Liver (tissue), 9 donors: ENCODE measurements around the gene PCDHGA12. TPM values are rescaled to one million over a fixed set of nuclear protein-coding genes. Genes with fewer than 3 reads are reported as not detected.

Source experiments
- DNase-seq: peaks from one replicate; pipeline ENCODE4 v3.0.0-alpha.2; 2017; ENCODE audit warnings: low spot score
- H3K27ac ChIP-seq, 2 donors: one replicate each; pipeline ENCODE4 v1.7.0; 2013; ENCODE audit warnings: inconsistent platforms in 2 of 2, low read length in 2 of 2, control low read depth in 1 of 2, low read depth in 1 of 2, mild to moderate bottlenecking in 1 of 2
- H3K27me3 ChIP-seq, 4 donors: one replicate each; pipeline versions ENCODE4 v1.6.1 to v1.7.0; 2013; ENCODE audit warnings: low read length in 3 of 4, inconsistent platforms in 1 of 4, mild to moderate bottlenecking in 1 of 4, moderate library complexity in 1 of 4; ENCODE audit not compliant: control insufficient read depth in 4 of 4, insufficient read depth in 4 of 4
- H3K36me3 ChIP-seq, 4 donors: one replicate each; pipeline versions ENCODE4 v1.6.1 to v1.7.0; 2013; ENCODE audit warnings: low read length in 3 of 4, mild to moderate bottlenecking in 3 of 4, low read depth in 1 of 4, moderate library complexity in 1 of 4; ENCODE audit not compliant: control insufficient read depth in 4 of 4, insufficient read depth in 3 of 4
- H3K4me1 ChIP-seq, 4 donors: one replicate each; pipeline versions ENCODE4 v1.6.1 to v1.7.0; 2013; ENCODE audit warnings: low read length in 3 of 4, mild to moderate bottlenecking in 3 of 4, moderate library complexity in 1 of 4; ENCODE audit not compliant: control insufficient read depth in 4 of 4, insufficient read depth in 4 of 4
- H3K4me3 ChIP-seq, 3 donors: one replicate each; pipeline versions ENCODE4 v1.6.1 to v1.7.0; 2013; ENCODE audit warnings: low read length in 3 of 3, control low read depth in 1 of 3, low read depth in 1 of 3, mild to moderate bottlenecking in 1 of 3
- H3K9ac ChIP-seq, 2 donors: one replicate each; pipeline ENCODE4 v1.7.0; 2013; ENCODE audit warnings: low read length in 2 of 2, mild to moderate bottlenecking in 2 of 2, moderate library complexity in 2 of 2, control low read depth in 1 of 2, low read depth in 1 of 2
- H3K9me3 ChIP-seq, 4 donors: one replicate each; pipeline versions ENCODE4 v1.6.1 to v1.7.0; 2013; ENCODE audit warnings: low read length in 3 of 4; ENCODE audit not compliant: control insufficient read depth in 4 of 4
- EGR1 ChIP-seq, 2 donors: IDR thresholded peaks; 2 replicates each; pipeline ENCODE4 v1.6.1; 2016 to 2018; ENCODE audit warnings: antibody characterized with exemption in 2 of 2, low read depth in 2 of 2
- FOXA1 ChIP-seq: IDR thresholded peaks from 2 replicates; pipeline ENCODE4 v1.6.1; 2016; ENCODE audit warnings: antibody characterized with exemption
- FOXA2 ChIP-seq: IDR thresholded peaks from 2 replicates; pipeline ENCODE4 v1.6.1; 2016; ENCODE audit warnings: antibody characterized with exemption
- GABPA ChIP-seq, 2 donors: IDR thresholded peaks in 1 of 2; conservative IDR thresholded peaks in 1 of 2; 2 replicates each; pipeline ENCODE4 v1.6.1; 2016; ENCODE audit warnings: antibody characterized with exemption in 2 of 2, mild to moderate bottlenecking in 1 of 2, moderate library complexity in 1 of 2
- HNF4A ChIP-seq, 2 donors: conservative IDR thresholded peaks; 2 replicates each; pipeline ENCODE4 v1.6.1; 2016; ENCODE audit warnings: antibody characterized with exemption in 2 of 2, mild to moderate bottlenecking in 2 of 2
- HNF4G ChIP-seq: IDR thresholded peaks from 2 replicates; pipeline ENCODE4 v1.6.1; 2016; ENCODE audit warnings: antibody characterized with exemption
- JUND ChIP-seq, 2 donors: IDR thresholded peaks; 2 replicates each; pipeline ENCODE4 v1.6.1; 2016; ENCODE audit warnings: antibody characterized with exemption in 2 of 2
- NR2F2 ChIP-seq: IDR thresholded peaks from 2 replicates; pipeline ENCODE4 v1.6.1; 2016; ENCODE audit warnings: antibody characterized with exemption
- RAD21 ChIP-seq, 2 donors: IDR thresholded peaks; 2 replicates each; pipeline ENCODE4 v1.6.1; 2016; ENCODE audit warnings: antibody characterized with exemption in 2 of 2, mild to moderate bottlenecking in 2 of 2
- RXRA ChIP-seq, 2 donors: IDR thresholded peaks; 2 replicates each; pipeline ENCODE4 v1.6.1; 2017 to 2018; ENCODE audit warnings: antibody characterized with exemption in 2 of 2, mild to moderate bottlenecking in 1 of 2
- SP1 ChIP-seq: IDR thresholded peaks from 2 replicates; pipeline ENCODE4 v1.6.1; 2018; ENCODE audit warnings: antibody characterized with exemption, mild to moderate bottlenecking
- TAF1 ChIP-seq: conservative IDR thresholded peaks from 2 replicates; pipeline ENCODE4 v1.6.1; 2016; ENCODE audit warnings: antibody characterized with exemption, mild to moderate bottlenecking
- YY1 ChIP-seq: IDR thresholded peaks from 2 replicates; pipeline ENCODE4 v1.6.1; 2016; ENCODE audit warnings: antibody characterized with exemption, mild to moderate bottlenecking
- WGBS: extraction: QIAGEN DNeasy Blood & Tissue Kit; methylation state at CpG from one replicate; pipeline ENCODE4 v1.1.7; 2013; 5-methylcytosine and 5-hydroxymethylcytosine counted together
- polyA plus RNA-seq, 2 donors: library from polyadenylated mRNA; stranded (reverse) in 1 of 2; unstranded in 1 of 2; fragments of 200-250 nt in 1 of 2; fragments of >200 nt in 1 of 2; fragmentation: Nextera tagmentation in 1 of 2; extraction: Ambion mirVana in 1 of 2; gene quantifications; one replicate each; pipeline versions ENCODE4 v1.2.1 to v1.2.3, GENCODE V29; 2013 to 2015
- total RNA-seq, 2 donors: library from RNA; depleted of rRNA; stranded (reverse); fragments of >200 nt; gene quantifications; one replicate each; pipeline ENCODE4 v1.2.3, GENCODE V29; 2014
- TF ChIP-seq, protein P1 (sequence below): IDR thresholded peaks from 2 replicates; pipeline ENCODE4 v1.6.1; 2016; ENCODE audit warnings: antibody characterized with exemption
- TF ChIP-seq, protein P2 (sequence below): IDR thresholded peaks from 2 replicates; pipeline ENCODE4 v1.6.1; 2016; ENCODE audit warnings: antibody characterized with exemption
- TF ChIP-seq, protein P3 (sequence below): fragments of 150-350 bp; IDR thresholded peaks from 2 replicates; pipeline ENCODE4 v1.5.1; 2017; ENCODE audit warnings: improper control_type of control experiment, low read depth, low read length; ENCODE audit not compliant: missing input control
- TF ChIP-seq, protein P4 (sequence below): IDR thresholded peaks from 2 replicates; pipeline ENCODE4 v1.6.1; 2016; ENCODE audit warnings: antibody characterized with exemption
- TF ChIP-seq, protein P5 (sequence below): IDR thresholded peaks from 2 replicates; pipeline ENCODE4 v1.6.1; 2016; ENCODE audit warnings: antibody characterized with exemption, mild to moderate bottlenecking
- donor health status: healthy.
- donor health status: healthy.
- donor health status: healthy.
- donor health status: healthy.
- donor health status: healthy.

Gene PCDHGA12
- total and polyA plus RNA-seq, 4 donors: 0.37 to 1.9 (median 0.56) TPM

DNA sequence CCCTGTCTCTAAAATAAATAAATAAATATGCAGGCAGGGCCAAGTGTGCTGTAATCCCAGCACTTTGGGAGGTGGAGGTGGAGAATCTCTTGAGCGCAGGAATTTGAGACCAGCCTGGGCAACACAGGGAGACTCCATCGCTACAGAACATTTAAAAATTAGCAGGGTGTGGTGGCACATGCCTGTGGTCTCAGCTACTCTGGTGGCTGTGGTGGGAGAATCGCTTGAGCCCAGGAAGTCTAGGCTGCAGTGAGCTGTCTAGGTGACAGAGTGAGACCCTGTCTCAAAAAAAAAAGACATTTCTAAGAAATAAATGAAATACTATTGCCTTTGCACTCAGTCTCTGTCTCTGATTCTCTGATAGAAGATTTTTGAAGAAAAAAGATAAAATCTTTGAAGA is 18.7 kb upstream of the PCDHGA12 start:
- DNase-seq: no peak

More for the DNA sequence above, 18.7 kb upstream of the PCDHGA12 start:
- no peak for TF ChIP-seq YY1
- TF ChIP-seq, protein P1, sequence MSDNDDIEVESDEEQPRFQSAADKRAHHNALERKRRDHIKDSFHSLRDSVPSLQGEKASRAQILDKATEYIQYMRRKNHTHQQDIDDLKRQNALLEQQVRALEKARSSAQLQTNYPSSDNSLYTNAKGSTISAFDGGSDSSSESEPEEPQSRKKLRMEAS: no peak
- TF ChIP-seq GABPA (IDR thresholded peaks at IDR 0.05 in 1 of 2, conservative IDR thresholded peaks at IDR 0.05 in 1 of 2): no peak
- no peak for TF ChIP-seq NR2F2
- TF ChIP-seq HNF4G: no peak
- TF ChIP-seq FOXA1: no peak
- no peak for TF ChIP-seq TAF1
- TF ChIP-seq RXRA (IDR thresholded peaks at IDR 0.05): no peak
- no peak for TF ChIP-seq RAD21 (IDR thresholded peaks at IDR 0.05)
- TF ChIP-seq, protein P2, sequence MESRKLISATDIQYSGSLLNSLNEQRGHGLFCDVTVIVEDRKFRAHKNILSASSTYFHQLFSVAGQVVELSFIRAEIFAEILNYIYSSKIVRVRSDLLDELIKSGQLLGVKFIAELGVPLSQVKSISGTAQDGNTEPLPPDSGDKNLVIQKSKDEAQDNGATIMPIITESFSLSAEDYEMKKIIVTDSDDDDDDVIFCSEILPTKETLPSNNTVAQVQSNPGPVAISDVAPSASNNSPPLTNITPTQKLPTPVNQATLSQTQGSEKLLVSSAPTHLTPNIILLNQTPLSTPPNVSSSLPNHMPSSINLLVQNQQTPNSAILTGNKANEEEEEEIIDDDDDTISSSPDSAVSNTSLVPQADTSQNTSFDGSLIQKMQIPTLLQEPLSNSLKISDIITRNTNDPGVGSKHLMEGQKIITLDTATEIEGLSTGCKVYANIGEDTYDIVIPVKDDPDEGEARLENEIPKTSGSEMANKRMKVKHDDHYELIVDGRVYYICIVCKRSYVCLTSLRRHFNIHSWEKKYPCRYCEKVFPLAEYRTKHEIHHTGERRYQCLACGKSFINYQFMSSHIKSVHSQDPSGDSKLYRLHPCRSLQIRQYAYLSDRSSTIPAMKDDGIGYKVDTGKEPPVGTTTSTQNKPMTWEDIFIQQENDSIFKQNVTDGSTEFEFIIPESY: no peak
- TF ChIP-seq EGR1 (IDR thresholded peaks at IDR 0.05; ENCODE audit: low read depth in 2 of 2): no peak
- TF ChIP-seq, protein P3, sequence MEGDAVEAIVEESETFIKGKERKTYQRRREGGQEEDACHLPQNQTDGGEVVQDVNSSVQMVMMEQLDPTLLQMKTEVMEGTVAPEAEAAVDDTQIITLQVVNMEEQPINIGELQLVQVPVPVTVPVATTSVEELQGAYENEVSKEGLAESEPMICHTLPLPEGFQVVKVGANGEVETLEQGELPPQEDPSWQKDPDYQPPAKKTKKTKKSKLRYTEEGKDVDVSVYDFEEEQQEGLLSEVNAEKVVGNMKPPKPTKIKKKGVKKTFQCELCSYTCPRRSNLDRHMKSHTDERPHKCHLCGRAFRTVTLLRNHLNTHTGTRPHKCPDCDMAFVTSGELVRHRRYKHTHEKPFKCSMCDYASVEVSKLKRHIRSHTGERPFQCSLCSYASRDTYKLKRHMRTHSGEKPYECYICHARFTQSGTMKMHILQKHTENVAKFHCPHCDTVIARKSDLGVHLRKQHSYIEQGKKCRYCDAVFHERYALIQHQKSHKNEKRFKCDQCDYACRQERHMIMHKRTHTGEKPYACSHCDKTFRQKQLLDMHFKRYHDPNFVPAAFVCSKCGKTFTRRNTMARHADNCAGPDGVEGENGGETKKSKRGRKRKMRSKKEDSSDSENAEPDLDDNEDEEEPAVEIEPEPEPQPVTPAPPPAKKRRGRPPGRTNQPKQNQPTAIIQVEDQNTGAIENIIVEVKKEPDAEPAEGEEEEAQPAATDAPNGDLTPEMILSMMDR: no peak
- TF ChIP-seq, protein P4, sequence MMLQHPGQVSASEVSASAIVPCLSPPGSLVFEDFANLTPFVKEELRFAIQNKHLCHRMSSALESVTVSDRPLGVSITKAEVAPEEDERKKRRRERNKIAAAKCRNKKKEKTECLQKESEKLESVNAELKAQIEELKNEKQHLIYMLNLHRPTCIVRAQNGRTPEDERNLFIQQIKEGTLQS: no peak
- TF ChIP-seq SP1: no peak
- TF ChIP-seq, protein P5, sequence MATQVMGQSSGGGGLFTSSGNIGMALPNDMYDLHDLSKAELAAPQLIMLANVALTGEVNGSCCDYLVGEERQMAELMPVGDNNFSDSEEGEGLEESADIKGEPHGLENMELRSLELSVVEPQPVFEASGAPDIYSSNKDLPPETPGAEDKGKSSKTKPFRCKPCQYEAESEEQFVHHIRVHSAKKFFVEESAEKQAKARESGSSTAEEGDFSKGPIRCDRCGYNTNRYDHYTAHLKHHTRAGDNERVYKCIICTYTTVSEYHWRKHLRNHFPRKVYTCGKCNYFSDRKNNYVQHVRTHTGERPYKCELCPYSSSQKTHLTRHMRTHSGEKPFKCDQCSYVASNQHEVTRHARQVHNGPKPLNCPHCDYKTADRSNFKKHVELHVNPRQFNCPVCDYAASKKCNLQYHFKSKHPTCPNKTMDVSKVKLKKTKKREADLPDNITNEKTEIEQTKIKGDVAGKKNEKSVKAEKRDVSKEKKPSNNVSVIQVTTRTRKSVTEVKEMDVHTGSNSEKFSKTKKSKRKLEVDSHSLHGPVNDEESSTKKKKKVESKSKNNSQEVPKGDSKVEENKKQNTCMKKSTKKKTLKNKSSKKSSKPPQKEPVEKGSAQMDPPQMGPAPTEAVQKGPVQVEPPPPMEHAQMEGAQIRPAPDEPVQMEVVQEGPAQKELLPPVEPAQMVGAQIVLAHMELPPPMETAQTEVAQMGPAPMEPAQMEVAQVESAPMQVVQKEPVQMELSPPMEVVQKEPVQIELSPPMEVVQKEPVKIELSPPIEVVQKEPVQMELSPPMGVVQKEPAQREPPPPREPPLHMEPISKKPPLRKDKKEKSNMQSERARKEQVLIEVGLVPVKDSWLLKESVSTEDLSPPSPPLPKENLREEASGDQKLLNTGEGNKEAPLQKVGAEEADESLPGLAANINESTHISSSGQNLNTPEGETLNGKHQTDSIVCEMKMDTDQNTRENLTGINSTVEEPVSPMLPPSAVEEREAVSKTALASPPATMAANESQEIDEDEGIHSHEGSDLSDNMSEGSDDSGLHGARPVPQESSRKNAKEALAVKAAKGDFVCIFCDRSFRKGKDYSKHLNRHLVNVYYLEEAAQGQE: no peak
- TF ChIP-seq FOXA2: no peak
- no peak for TF ChIP-seq HNF4A (conservative IDR thresholded peaks at IDR 0.05)
- TF ChIP-seq JUND (IDR thresholded peaks at IDR 0.05): no peak
- no peak overlapping the region for H3K9ac ChIP-seq
- peaks cover 23 to 56% (median 27%) of the 10 kb centered on the region in 4 donors for H3K9me3 ChIP-seq
- H3K27me3 ChIP-seq: peaks cover 0 to 2% (median 0%) of the 10 kb centered on the region in 4 donors
- H3K4me1 ChIP-seq: peaks cover 0 to 6% (median 2%) of the 10 kb centered on the region in 4 donors
- WGBS: 81% methylated on average over 3 of the region's 3 CpGs
- no peak overlapping the region for H3K27ac ChIP-seq
- H3K4me3 ChIP-seq: no peak overlapping the region
- H3K36me3 ChIP-seq: no peaks in the 10 kb centered on the region
